Panc1 (cell line): Measurements from ENCODE around the gene SIPA1L2.

Experiments
- CTCF ChIP-seq: fragments of 450-650 bp; IDR thresholded peaks from 2 replicates; pipeline ENCODE4 v1.5.1; 2017; ENCODE audit warnings: mild to moderate bottlenecking
- REST ChIP-seq, 2 experiments: IDR thresholded peaks; 2 replicates each; pipeline ENCODE4 v1.6.1; 2011 to 2012; ENCODE audit warnings: low read depth in 2 of 2, control low read depth in 1 of 2, low read length in 1 of 2, mild to moderate bottlenecking in 1 of 2, moderate library complexity in 1 of 2; ENCODE audit not compliant: insufficient read depth in 1 of 2
- SIN3A ChIP-seq: IDR thresholded peaks from 2 replicates; pipeline ENCODE4 v1.6.1; 2012; ENCODE audit warnings: low read depth, mild to moderate bottlenecking, low read length, moderate library complexity, borderline replicate concordance; ENCODE audit not compliant: insufficient read depth

GRCh38 chr1:232673256-232673655 lies 43.3 kb upstream of the SIPA1L2 start:
- TF ChIP-seq CTCF, result no peak
- TF ChIP-seq REST (IDR thresholded peaks at IDR 0.05; ENCODE audit: insufficient read depth in 1 of 2, low read depth in 2 of 2, low read length in 1 of 2), result no peak
- no peak for TF ChIP-seq SIN3A
